Skeletal muscle cell (primary cell): ENCODE data around the gene GPR18.

Source experiments
- DNase-seq: peaks from one replicate; pipeline ENCODE4 v3.0.0-alpha.2; 2010; ENCODE audit warnings: low read depth
- H3K4me3 ChIP-seq: 2 replicates; pipeline ENCODE4 v1.5.1; 2011; ENCODE audit warnings: low read depth, mild to moderate bottlenecking, control low read depth, low read length, moderate library complexity

GPR18 gene

GRCh38 chr13:99258210-99258860 lies at the start of gene GPR18:
Gene GPR18 (minus strand): TSS chr13:99258379. CDS start chr13:99255872, 2,507 bp downstream.
- DNase-seq = no peak
- H3K4me3 ChIP-seq = no peak within 1 kb of the TSS

GRCh38 chr13:99307648-99308339 lies 49.6 kb upstream of the GPR18 start:
- DNase-seq = no peak
- no peak overlapping the region for H3K4me3 ChIP-seq

- DNase-seq = no peak
- no peak within 1 kb of the TSS for H3K4me3 ChIP-seq
Measured at GRCh38 chr13:99307247-99307646, 49.1 kb upstream of the GPR18 start, which contains the start of gene GPR183. Gene GPR183 (minus strand): TSS chr13:99307399. CDS start chr13:99296145, 11,254 bp downstream.

- DNase-seq = no peak
- H3K4me3 ChIP-seq = no peak overlapping the region
Measured at GRCh38 chr13:99305566-99305965, 47.4 kb upstream of the GPR18 start.

- H3K4me3 ChIP-seq = no peak overlapping the region
- DNase-seq = no peak
Measured at GRCh38 chr13:99305158-99305557, 47.0 kb upstream of the GPR18 start.

GRCh38 chr13:99304541-99304940 lies 46.4 kb upstream of the GPR18 start:
- DNase-seq = no peak
- H3K4me3 ChIP-seq = no peak overlapping the region

GRCh38 chr13:99303863-99304521 lies 45.8 kb upstream of the GPR18 start:
- H3K4me3 ChIP-seq = no peak overlapping the region
- no peak for DNase-seq

- H3K4me3 ChIP-seq = no peak overlapping the region
- DNase-seq = no peak
Measured at GRCh38 chr13:99302637-99303505, 44.7 kb upstream of the GPR18 start.

GRCh38 chr13:99301913-99302636 lies 43.9 kb upstream of the GPR18 start:
- DNase-seq = no peak

GRCh38 chr13:99301056-99301838 lies 43.1 kb upstream of the GPR18 start:
- DNase-seq = no peak
- no peak overlapping the region for H3K4me3 ChIP-seq

More at GRCh38 chr13:99301913-99302636, 43.9 kb upstream of the GPR18 start:
- no peak overlapping the region for H3K4me3 ChIP-seq

- H3K4me3 ChIP-seq = no peak overlapping the region
- no peak for DNase-seq
Measured at GRCh38 chr13:99299920-99300341, 41.8 kb upstream of the GPR18 start.

- DNase-seq = no peak
- no peak overlapping the region for H3K4me3 ChIP-seq
Measured at GRCh38 chr13:99299256-99299919, 41.2 kb upstream of the GPR18 start.

GRCh38 chr13:99298056-99298455 lies 39.9 kb upstream of the GPR18 start:
- DNase-seq = no peak
- no peak overlapping the region for H3K4me3 ChIP-seq

GRCh38 chr13:99297331-99297730 lies 39.2 kb upstream of the GPR18 start:
- no peak overlapping the region for H3K4me3 ChIP-seq
- DNase-seq = no peak

GRCh38 chr13:99296398-99296797 lies 38.2 kb upstream of the GPR18 start:
- H3K4me3 ChIP-seq = no peak overlapping the region
- no peak for DNase-seq

GRCh38 chr13:99295488-99296252 lies 37.5 kb upstream of the GPR18 start:
- no peak overlapping the region for H3K4me3 ChIP-seq
- no peak for DNase-seq

- H3K4me3 ChIP-seq = no peak overlapping the region
- no peak for DNase-seq
Measured at GRCh38 chr13:99294958-99295357, 36.8 kb upstream of the GPR18 start.
